ENCODE measurements around the gene KIF24.
"Not testable (repeated sequence)": the region's sequence is repeated elsewhere in the genome, so short reads cannot be mapped to it uniquely, and the experiment has no call there.

The KIF24 gene

DNA sequence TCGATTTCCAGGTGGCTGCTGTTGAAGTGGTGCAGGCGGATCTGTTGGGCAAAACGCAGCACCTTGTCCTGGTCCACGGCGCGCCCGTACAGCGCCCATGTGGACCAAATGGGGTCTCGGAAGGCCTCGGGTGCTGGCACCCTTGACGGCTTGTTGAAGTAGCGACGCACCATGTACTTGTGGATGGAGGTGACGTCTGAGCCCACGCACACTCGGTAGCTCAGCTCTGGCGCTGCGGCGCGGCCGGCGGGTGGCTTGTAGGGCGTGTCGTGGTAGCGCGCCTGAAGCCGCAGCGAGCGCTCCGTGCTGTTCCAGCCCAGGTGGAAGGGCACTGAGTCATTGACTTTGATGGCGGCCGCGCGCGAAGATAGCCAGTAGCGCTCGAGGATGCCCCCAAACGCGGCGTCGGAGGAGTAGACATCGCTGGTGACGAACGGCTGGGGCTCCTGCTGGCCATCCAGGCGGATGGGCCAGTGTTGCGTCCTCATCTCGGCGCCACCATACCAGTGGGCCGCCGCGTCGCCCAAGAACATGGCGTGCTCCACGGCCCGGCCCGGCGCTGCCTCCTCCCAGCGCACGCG, 42.9 kb upstream of the KIF24 start:
- ATAC-seq (replicated peaks; ENCODE audit: extremely low read depth, poor library complexity, severe bottlenecking), result no peak
- Mint-ChIP-seq H3K27ac (ENCODE audit: low read depth) (no peak overlapping the region), H3K27me3 (no peaks in the 10 kb centered on the region), H3K4me1 (peaks cover 15% of the 10 kb centered on the region), H3K9me3 (no peaks in the 10 kb centered on the region), H3K4me3 (no peak overlapping the region), H3K36me3 (ENCODE audit: insufficient read depth) (peaks cover under 1% of the 10 kb centered on the region)
- no peak for DNase-seq (ENCODE audit: low spot score in 2 of 2)

- DNase-seq (ENCODE audit: low spot score in 2 of 2), result no peak
- no peak for ATAC-seq (replicated peaks; ENCODE audit: extremely low read depth, poor library complexity, severe bottlenecking)
- Mint-ChIP-seq H3K27ac (ENCODE audit: low read depth) (no peak overlapping the region), H3K4me3 (peak overlapping the region; percentile 31), H3K4me1 (peaks cover 11% of the 10 kb centered on the region), H3K27me3 (no peaks in the 10 kb centered on the region), H3K36me3 (ENCODE audit: insufficient read depth) (no peaks in the 10 kb centered on the region), H3K9me3 (no peaks in the 10 kb centered on the region)
Measured at GRCh38 chr9:34370970-34371880, 42.2 kb upstream of the KIF24 start.

GRCh38 chr9:34370335-34370969, 41.4 kb upstream of the KIF24 start:
- Mint-ChIP-seq H3K9me3 (no peaks in the 10 kb centered on the region), H3K36me3 (ENCODE audit: insufficient read depth) (no peaks in the 10 kb centered on the region), H3K4me1 (peaks cover 3% of the 10 kb centered on the region), H3K4me3 (peak overlapping the region; percentile 31), H3K27ac (ENCODE audit: low read depth) (no peak overlapping the region), H3K27me3 (no peaks in the 10 kb centered on the region)
- no peak for DNase-seq (ENCODE audit: low spot score in 2 of 2)
- no peak for ATAC-seq (replicated peaks; ENCODE audit: extremely low read depth, poor library complexity, severe bottlenecking)

GRCh38 chr9:34369636-34370035, 40.6 kb upstream of the KIF24 start:
- Mint-ChIP-seq H3K4me1 (no peaks in the 10 kb centered on the region), H3K27me3 (no peaks in the 10 kb centered on the region), H3K4me3 (no peak overlapping the region), H3K9me3 (no peaks in the 10 kb centered on the region), H3K27ac (ENCODE audit: low read depth) (no peak overlapping the region), H3K36me3 (ENCODE audit: insufficient read depth) (no peaks in the 10 kb centered on the region)
- DNase-seq (ENCODE audit: low spot score in 2 of 2) (no peak), ATAC-seq (replicated peaks; ENCODE audit: extremely low read depth, poor library complexity, severe bottlenecking) (no peak)

GRCh38 chr9:34368796-34369195, 39.7 kb upstream of the KIF24 start:
- H3K36me3 Mint-ChIP-seq (ENCODE audit: insufficient read depth); H3K4me1 Mint-ChIP-seq; H3K27ac Mint-ChIP-seq (ENCODE audit: low read depth); H3K27me3 Mint-ChIP-seq; ATAC-seq (replicated peaks; ENCODE audit: extremely low read depth, poor library complexity, severe bottlenecking); H3K4me3 Mint-ChIP-seq; DNase-seq (ENCODE audit: low spot score in 2 of 2); H3K9me3 Mint-ChIP-seq: not testable (repeated sequence)

- not testable (repeated sequence) for ATAC-seq (replicated peaks; ENCODE audit: extremely low read depth, poor library complexity, severe bottlenecking); H3K4me1 Mint-ChIP-seq; H3K36me3 Mint-ChIP-seq (ENCODE audit: insufficient read depth); H3K27me3 Mint-ChIP-seq; H3K27ac Mint-ChIP-seq (ENCODE audit: low read depth); H3K4me3 Mint-ChIP-seq; H3K9me3 Mint-ChIP-seq
- peak in 1 of 2 donors; percentile 2 for DNase-seq (ENCODE audit: low spot score in 2 of 2)
Measured at GRCh38 chr9:34367751-34368410, 38.8 kb upstream of the KIF24 start.

DNA sequence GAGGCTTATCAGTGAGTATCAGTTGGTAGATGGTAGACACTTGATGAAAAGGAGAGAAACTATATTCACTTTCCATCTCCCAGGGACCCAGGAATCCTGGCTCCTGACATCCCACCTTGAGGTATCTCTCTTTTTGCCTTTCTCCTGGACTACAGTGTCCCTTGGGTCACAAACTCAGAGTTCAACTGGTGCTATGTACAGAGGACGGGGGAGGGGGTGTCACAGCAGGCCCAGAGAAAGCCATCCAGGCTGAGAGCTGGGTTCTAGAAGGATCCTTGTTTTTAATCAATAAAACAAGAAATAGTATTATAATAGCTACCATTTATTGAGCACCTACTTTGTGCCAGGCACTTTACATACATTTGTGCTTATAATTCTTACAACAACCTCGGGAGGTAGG, 37.3 kb upstream of the KIF24 start:
- no peaks in the 10 kb centered on the region for H3K4me1 Mint-ChIP-seq
- ATAC-seq (replicated peaks; ENCODE audit: extremely low read depth, poor library complexity, severe bottlenecking) (no peak), DNase-seq (ENCODE audit: low spot score in 2 of 2) (no peak)
- no peak overlapping the region for H3K27ac Mint-ChIP-seq (ENCODE audit: low read depth)
- H3K36me3 Mint-ChIP-seq (ENCODE audit: insufficient read depth), result peaks cover 2% of the 10 kb centered on the region
- H3K9me3 Mint-ChIP-seq, result no peaks in the 10 kb centered on the region
- H3K27me3 Mint-ChIP-seq, result no peaks in the 10 kb centered on the region
- no peak overlapping the region for H3K4me3 Mint-ChIP-seq

DNA sequence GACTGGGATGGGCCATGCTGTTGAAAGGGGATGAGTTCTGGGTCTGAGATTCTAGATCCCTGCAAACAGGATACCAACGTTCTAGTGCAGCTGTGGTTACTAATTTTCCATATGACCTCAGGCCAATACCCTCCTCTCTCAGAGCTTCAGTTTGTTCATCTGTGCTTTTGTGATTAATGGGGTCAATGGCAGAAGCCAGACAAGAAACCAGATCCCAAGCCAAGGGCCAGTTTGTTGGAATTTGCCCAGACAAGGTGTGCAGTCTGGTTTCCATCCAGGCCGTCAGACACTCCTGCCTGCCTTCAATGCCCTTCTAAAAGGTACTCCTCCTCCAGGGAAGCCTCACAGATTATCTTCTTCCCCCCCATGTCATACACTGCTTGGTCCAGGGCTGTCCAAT, 36.2 kb upstream of the KIF24 start:
- Mint-ChIP-seq H3K27me3 (no peaks in the 10 kb centered on the region), H3K4me3 (no peak overlapping the region), H3K9me3 (no peaks in the 10 kb centered on the region), H3K4me1 (no peaks in the 10 kb centered on the region), H3K36me3 (ENCODE audit: insufficient read depth) (peaks cover 2% of the 10 kb centered on the region), H3K27ac (ENCODE audit: low read depth) (no peak overlapping the region)
- no peak for ATAC-seq (replicated peaks; ENCODE audit: extremely low read depth, poor library complexity, severe bottlenecking)
- no peak for DNase-seq (ENCODE audit: low spot score in 2 of 2)

GRCh38 chr9:34363619-34364351, 34.7 kb upstream of the KIF24 start:
- peaks cover 2% of the 10 kb centered on the region for H3K36me3 Mint-ChIP-seq (ENCODE audit: insufficient read depth)
- H3K27ac Mint-ChIP-seq (ENCODE audit: low read depth), result no peak overlapping the region
- no peaks in the 10 kb centered on the region for H3K9me3 Mint-ChIP-seq
- no peaks in the 10 kb centered on the region for H3K4me1 Mint-ChIP-seq
- H3K27me3 Mint-ChIP-seq, result no peaks in the 10 kb centered on the region
- no peak overlapping the region for H3K4me3 Mint-ChIP-seq
- DNase-seq (ENCODE audit: low spot score in 2 of 2), result no peak
- no peak for ATAC-seq (replicated peaks; ENCODE audit: extremely low read depth, poor library complexity, severe bottlenecking)

DNA sequence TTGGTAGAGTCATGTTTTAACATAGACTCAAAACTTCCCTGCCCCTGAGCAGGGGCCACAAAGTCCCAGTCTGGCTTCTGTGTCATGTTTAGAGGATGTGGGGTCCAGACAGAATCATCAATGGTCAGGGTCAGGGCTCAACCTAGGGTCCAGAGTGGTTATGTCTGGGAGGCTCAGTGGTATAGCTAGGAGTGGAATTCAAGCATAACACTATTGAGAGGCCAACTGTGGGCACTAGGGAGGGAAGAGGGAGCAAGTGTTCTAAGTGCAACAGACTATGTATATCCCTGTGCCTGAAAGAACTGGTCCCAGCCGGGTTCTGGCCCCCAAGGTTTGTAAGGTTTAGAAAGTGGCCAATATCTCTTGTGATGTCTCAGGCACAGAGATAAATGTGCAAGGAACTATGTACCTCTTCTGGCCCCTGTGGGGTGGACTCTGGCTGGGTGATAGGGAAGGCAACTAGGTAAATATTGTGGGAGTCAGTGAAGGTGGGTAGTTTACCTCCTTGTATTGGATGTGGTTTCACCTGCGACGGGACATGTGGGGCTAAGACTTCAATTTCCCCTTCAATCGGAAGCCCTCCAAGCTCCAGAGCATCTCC, 33.6 kb upstream of the KIF24 start:
- Mint-ChIP-seq H3K4me1 (no peaks in the 10 kb centered on the region), H3K36me3 (ENCODE audit: insufficient read depth) (peaks cover 2% of the 10 kb centered on the region), H3K27me3 (no peaks in the 10 kb centered on the region), H3K9me3 (no peaks in the 10 kb centered on the region), H3K4me3 (no peak overlapping the region), H3K27ac (ENCODE audit: low read depth) (no peak overlapping the region)
- no peak for DNase-seq (ENCODE audit: low spot score in 2 of 2)
- no peak for ATAC-seq (replicated peaks; ENCODE audit: extremely low read depth, poor library complexity, severe bottlenecking)

- not testable (repeated sequence) for H3K4me1 Mint-ChIP-seq; H3K27me3 Mint-ChIP-seq; DNase-seq (ENCODE audit: low spot score in 2 of 2); H3K4me3 Mint-ChIP-seq; ATAC-seq (replicated peaks; ENCODE audit: extremely low read depth, poor library complexity, severe bottlenecking); H3K9me3 Mint-ChIP-seq; H3K27ac Mint-ChIP-seq (ENCODE audit: low read depth); H3K36me3 Mint-ChIP-seq (ENCODE audit: insufficient read depth)
Measured at GRCh38 chr9:34352957-34353356, 23.9 kb upstream of the KIF24 start.

- not testable (repeated sequence) for H3K9me3 Mint-ChIP-seq; ATAC-seq (replicated peaks; ENCODE audit: extremely low read depth, poor library complexity, severe bottlenecking)
Measured at GRCh38 chr9:34352122-34352652, 23.1 kb upstream of the KIF24 start.

More at GRCh38 chr9:34352122-34352652, 23.1 kb upstream of the KIF24 start:
- H3K27ac Mint-ChIP-seq (ENCODE audit: low read depth); H3K4me1 Mint-ChIP-seq; H3K27me3 Mint-ChIP-seq; H3K36me3 Mint-ChIP-seq (ENCODE audit: insufficient read depth); H3K4me3 Mint-ChIP-seq; DNase-seq (ENCODE audit: low spot score in 2 of 2): not testable (repeated sequence)
